Astrocyte (in vitro differentiated cells and primary cell): Measurements from ENCODE around the gene CORIN.

ENCODE experiments used
- EZH2 ChIP-seq: IDR thresholded peaks from 2 replicates; pipeline ENCODE4 v1.6.1; 2012; ENCODE audit warnings: mild to moderate bottlenecking, low read length, inconsistent platforms; ENCODE audit not compliant: insufficient read depth
- TF ChIP-seq, protein P1 (sequence below): IDR thresholded peaks from 2 replicates; pipeline ENCODE4 v1.5.1; 2011; ENCODE audit warnings: low read depth, mild to moderate bottlenecking, inconsistent platforms, low read length, moderate library complexity; ENCODE audit not compliant: insufficient read depth

DNA sequence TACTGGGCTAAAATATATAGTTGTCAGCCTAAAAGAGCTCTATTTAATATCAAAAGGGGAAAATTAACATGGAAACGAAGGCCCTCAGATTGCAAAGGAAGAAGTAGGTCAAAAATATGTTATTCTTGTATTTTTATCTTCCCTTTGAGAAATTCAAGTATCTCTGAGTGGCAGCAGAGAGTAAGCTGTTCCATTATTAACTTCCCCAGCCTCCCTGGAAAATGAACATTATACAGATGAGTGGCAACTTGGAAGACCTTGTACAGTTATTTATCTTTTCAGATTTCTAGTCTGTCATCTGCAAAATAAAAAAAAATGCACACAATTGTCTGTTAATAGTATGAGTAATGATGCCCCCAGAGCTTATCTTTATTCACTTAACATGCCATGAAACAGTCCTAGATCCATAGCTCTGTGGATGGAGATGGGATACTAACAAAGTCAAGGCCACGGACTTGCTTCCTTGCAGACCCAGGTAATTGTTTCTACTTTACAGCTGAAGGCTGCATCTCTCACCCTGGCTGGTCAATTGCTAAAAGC lies 93.0 kb downstream of the CORIN start:
- TF ChIP-seq, protein P1, sequence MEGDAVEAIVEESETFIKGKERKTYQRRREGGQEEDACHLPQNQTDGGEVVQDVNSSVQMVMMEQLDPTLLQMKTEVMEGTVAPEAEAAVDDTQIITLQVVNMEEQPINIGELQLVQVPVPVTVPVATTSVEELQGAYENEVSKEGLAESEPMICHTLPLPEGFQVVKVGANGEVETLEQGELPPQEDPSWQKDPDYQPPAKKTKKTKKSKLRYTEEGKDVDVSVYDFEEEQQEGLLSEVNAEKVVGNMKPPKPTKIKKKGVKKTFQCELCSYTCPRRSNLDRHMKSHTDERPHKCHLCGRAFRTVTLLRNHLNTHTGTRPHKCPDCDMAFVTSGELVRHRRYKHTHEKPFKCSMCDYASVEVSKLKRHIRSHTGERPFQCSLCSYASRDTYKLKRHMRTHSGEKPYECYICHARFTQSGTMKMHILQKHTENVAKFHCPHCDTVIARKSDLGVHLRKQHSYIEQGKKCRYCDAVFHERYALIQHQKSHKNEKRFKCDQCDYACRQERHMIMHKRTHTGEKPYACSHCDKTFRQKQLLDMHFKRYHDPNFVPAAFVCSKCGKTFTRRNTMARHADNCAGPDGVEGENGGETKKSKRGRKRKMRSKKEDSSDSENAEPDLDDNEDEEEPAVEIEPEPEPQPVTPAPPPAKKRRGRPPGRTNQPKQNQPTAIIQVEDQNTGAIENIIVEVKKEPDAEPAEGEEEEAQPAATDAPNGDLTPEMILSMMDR: no peak
- no peak for TF ChIP-seq EZH2
